Activated CD4-positive, alpha-beta T cell treated with anti-CD3 and anti-CD28 coated beads, Interleukin-2, amount 50 U/mL, for 48 hours (primary cell): Measurements from ENCODE around the gene SLC25A31.
A peak's percentile ranks its signal among the peaks of the same experiment; 100 is the strongest.

Experiments
- DNase-seq, 2 experiments: peaks; one replicate each; pipeline ENCODE4 v3.0.0-alpha.2; 2020

Gene SLC25A31

GRCh38 chr4:127778102-127778501, 47.9 kb downstream of the SLC25A31 start:
- DNase-seq, result no peak

- DNase-seq, result no peak
Measured at GRCh38 chr4:127780598-127780997, 50.4 kb downstream of the SLC25A31 start.

- DNase-seq, result no peak
Measured at GRCh38 chr4:127781300-127782024, 51.3 kb downstream of the SLC25A31 start.

GRCh38 chr4:127782025-127782274, 51.8 kb downstream of the SLC25A31 start:
- peak; percentile 69 to 72 for DNase-seq

DNA sequence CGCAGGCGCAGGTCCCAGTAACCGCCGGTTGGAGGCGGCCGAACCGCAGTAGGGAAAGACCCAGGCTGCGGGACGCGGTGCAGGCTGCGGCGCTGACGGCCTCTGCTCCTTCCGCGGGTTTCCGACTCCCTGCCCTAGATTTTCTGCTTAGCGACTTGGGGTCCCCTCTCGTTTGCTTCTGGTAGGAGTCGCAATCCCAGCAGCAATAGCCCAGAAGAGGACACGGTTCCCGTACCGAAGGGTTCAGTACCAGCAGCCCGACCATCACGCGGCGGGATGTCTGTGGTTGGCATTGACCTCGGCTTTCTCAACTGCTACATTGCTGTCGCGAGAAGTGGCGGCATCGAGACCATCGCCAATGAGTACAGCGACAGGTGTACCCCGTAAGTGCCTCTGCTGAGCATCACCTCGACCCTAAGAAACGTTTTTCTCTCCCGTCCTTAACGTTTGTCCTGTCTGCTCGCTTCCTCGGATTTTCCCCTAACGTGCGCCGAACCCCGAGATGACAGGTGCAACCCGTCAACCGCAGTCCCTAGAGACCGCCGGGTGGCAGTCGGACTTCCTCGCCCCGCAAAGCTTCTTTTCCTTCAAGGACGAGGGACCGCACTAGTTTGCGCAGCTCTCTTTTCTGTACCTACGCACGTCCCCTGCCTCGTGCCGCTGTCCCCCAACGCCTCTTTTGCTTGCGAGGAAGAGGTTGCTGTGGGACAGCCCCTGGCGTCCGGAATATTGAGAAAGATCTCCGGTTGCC, 52.2 kb downstream of the SLC25A31 start, which contains the start of gene HSPA4L:
Gene HSPA4L, plus strand, starts transcription at position 48 of the 751 bp plus-strand sequence. Its CDS starts 229 bp downstream, at position 277.
- DNase-seq, result peak; percentile 60 to 61

DNA sequence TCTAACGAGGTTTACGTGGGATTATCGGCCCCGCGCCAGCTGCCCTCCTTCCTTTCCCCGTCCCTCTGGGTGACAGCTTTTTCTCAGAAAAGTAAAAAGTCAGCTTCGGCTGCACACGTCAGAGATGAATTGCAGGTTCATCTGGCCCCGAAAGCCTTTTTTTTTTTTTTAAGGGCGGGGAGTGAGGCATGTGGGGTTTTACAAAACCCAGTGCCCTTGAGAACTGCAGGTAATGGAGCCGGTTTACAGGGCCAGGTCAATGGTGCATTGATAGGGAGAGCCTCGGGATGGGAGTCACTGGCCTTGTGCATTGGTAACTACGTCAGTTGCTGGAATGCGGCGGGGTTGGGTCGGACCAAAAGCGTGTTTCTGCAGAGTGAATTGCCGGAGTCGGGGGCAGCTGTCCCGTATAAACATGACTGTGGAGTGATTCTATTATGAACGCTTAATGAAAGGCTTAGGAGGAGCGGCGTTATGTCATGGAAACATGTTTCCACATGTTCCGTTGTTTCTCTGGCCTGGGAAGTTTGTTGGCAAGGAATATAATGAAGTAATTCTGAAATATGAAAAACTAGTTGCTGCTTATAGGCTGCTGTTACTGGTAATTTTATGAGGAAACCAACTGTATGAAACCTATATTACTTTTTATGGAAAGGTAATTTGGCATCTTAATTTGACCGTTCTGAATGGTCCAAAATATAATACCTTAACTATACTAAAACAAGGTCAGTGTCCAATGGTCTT, 53.0 kb downstream of the SLC25A31 start:
- no peak for DNase-seq

GRCh38 chr4:127783955-127784770, 54.0 kb downstream of the SLC25A31 start:
- no peak for DNase-seq

DNA sequence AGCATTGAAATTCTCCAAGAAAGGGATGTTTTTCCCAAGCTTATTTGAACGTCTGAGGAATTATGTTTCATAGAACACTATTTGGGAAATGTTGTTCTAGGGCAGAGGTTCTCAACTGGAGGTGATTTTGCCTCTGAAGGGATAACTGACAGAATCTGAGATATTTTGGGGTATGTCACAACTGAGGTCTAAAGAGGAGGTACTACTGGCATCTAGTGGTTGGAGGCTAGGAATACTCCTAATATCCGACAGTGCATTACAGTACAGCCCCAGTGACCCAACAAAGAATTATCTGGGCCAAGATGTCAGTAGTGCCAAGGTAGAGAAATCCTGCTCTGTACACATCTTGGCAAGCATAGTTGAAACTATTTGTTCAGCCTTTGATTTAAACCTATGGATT, 58.3 kb downstream of the SLC25A31 start:
- no peak for DNase-seq

GRCh38 chr4:127791391-127791790, 61.2 kb downstream of the SLC25A31 start:
- DNase-seq, result no peak

DNA sequence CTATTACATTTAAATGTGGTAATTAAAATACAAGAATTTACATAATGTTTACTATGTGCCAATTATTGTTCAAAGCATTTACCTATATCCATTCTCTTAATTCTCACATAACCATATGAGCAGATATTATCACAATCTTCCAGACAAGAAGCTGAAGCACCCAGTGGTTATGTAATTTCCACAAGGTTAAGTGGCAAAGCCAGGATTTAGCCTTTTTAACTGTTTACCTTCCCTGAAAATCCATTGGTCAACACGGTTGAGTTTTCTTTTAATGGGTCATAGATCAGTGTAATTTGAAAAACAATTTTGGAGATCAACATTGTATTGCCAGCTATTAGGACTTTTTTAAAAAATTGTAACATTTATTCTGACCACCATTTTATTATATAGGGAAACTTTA, 63.3 kb downstream of the SLC25A31 start:
- no peak for DNase-seq

GRCh38 chr4:127799711-127800110, 69.5 kb downstream of the SLC25A31 start:
- no peak for DNase-seq

DNA sequence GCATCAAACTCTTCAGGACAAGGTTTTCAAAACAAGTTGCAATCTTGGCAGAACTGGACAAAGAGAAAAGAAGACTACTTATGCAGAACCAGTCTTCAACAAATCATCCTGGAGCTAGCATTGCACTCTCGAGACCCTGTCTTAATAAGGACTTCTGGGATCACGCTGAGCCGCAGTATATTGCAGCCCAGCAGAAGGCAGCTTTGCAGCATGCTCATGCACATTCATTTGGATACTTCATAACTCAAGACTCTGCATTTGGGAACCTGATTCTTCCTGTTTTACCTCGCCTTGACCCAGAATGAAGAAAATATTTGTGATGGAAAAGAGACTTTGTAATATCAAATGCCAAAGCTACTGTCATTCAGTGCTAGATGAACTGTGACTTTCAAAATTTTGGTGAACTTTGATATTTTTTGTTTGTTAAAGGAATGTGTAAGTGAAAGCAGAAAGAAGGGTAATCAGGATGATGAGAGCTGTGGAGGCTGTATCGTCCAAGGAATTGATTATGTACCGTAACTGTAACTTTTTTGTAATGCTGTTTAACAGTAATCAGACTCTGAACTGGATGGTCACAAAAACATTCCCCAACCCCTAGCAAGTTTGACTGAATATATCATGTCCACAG, 79.1 kb downstream of the SLC25A31 start:
- DNase-seq, result no peak

DNA sequence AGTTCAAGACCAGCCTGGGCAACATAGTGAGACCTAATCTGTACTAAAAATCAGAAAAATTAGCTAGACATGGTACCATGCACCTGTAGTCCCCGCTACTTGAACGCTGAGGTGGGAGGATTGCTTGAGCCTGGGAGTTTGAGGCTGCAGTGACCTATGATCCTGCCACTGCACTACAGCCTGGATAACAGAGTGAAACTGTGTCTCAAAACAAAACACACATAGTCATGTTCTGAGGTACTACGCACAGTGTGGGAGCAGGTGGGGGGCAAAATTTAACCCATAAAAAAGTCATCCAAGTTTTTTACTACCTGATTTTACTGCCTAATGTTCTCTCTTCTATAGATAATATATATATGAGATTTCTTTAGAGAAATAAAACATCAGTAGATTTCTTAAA, 80.4 kb downstream of the SLC25A31 start:
- no peak for DNase-seq

DNA sequence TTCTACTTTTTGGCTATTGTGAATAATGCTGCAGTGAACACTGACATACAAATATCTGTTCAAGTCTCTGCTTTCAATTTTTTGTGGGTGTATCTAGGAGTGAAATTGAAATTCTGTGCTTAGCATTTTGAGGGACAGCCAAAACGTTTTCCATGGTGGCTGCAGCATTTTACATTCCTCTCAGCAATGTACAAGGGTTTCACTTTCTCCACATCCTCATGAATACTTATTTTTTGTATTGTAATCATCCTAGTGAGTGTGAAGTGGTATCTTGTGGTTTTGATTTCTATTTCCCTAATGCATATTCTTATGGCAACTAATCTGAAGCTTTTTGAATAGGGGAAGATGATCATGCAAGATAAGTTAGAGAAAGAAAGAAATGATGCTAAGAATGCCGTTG, 92.2 kb downstream of the SLC25A31 start:
- no peak for DNase-seq
